Measurements from ENCODE around the gene SYNPR. TPM values are rescaled to one million over a fixed set of nuclear protein-coding genes. Genes with fewer than 3 reads are reported as not detected.

Gene SYNPR
- polyA plus RNA-seq, 3 donors: not detected

GRCh38 chr3:63405882-63406281 lies 127.8 kb downstream of the SYNPR start:
- WGBS (ENCODE audit: insufficient coverage): no CpG with 5 or more reads among the region's 3 CpGs
- H3K9me3 Mint-ChIP-seq: peaks cover 0 to 4% (median 0%) of the 10 kb centered on the region in 7 donors
- no peaks in the 10 kb centered on the region for H3K36me3 Mint-ChIP-seq
- H3K4me1 ChIP-seq (ENCODE audit: control insufficient read depth in 1 of 2, insufficient read depth in 2 of 2, low read length in 2 of 2): no peaks in the 10 kb centered on the region
- no peaks in the 10 kb centered on the region for H3K36me3 ChIP-seq (replicated peaks in 1 of 2; ENCODE audit: control insufficient read depth in 1 of 2, insufficient read depth in 2 of 2, low read length in 2 of 2)
- H2AFZ ChIP-seq (ENCODE audit: insufficient read depth, low read depth, low read length, poor library complexity, severe bottlenecking): no peak overlapping the region
- H3K9ac ChIP-seq (ENCODE audit: insufficient read depth, low read length, poor library complexity, severe bottlenecking): no peak overlapping the region
- H3K27ac Mint-ChIP-seq: no peak overlapping the region
- no peak overlapping the region for H3K27ac ChIP-seq (ENCODE audit: low read depth in 1 of 2, low read length in 2 of 2)
- H3K4me1 Mint-ChIP-seq: no peaks in the 10 kb centered on the region
- no peaks in the 10 kb centered on the region for H3K79me2 ChIP-seq (ENCODE audit: insufficient read depth, low read length)
- intact Hi-C loops (cut with micrococcal nuclease): no loop called here
- H4K20me1 ChIP-seq (ENCODE audit: insufficient read depth, low read length): no peaks in the 10 kb centered on the region
- no peak overlapping the region for H3K4me2 ChIP-seq (replicated peaks; ENCODE audit: extremely low read depth, low read length, poor library complexity, severe bottlenecking)
- no peaks in the 10 kb centered on the region for H3K27me3 ChIP-seq (ENCODE audit: control insufficient read depth in 2 of 2, insufficient read depth in 2 of 2, low read length in 2 of 2)
- TF ChIP-seq CTCF (IDR thresholded peaks at IDR 0.05): no peak
- no peak overlapping the region for H3K4me3 ChIP-seq (replicated peaks in 1 of 3; ENCODE audit: low read depth in 2 of 3, low read length in 3 of 3)
- no peak overlapping the region for H3K4me3 Mint-ChIP-seq
- peaks cover 0 to 5% (median 0%) of the 10 kb centered on the region in 3 donors for H3K27me3 Mint-ChIP-seq (ENCODE audit: low read depth in 3 of 3)
- no peak for DNase-seq
- no peaks in the 10 kb centered on the region for H3K9me3 ChIP-seq (replicated peaks in 1 of 2; ENCODE audit: control insufficient read depth in 1 of 2, insufficient read depth in 1 of 2, low read length in 2 of 2)

- Histone ChIP-seq H3K9ac (ENCODE audit: insufficient read depth, low read length, poor library complexity, severe bottlenecking) (no peak overlapping the region), H3K36me3 (replicated peaks in 1 of 2; ENCODE audit: control insufficient read depth in 1 of 2, insufficient read depth in 2 of 2, low read length in 2 of 2) (no peaks in the 10 kb centered on the region), H3K27ac (ENCODE audit: low read depth in 1 of 2, low read length in 2 of 2) (no peak overlapping the region), H3K4me1 (ENCODE audit: control insufficient read depth in 1 of 2, insufficient read depth in 2 of 2, low read length in 2 of 2) (no peaks in the 10 kb centered on the region), H4K20me1 (ENCODE audit: insufficient read depth, low read length) (no peaks in the 10 kb centered on the region), H2AFZ (ENCODE audit: insufficient read depth, low read depth, low read length, poor library complexity, severe bottlenecking) (no peak overlapping the region), H3K27me3 (ENCODE audit: control insufficient read depth in 2 of 2, insufficient read depth in 2 of 2, low read length in 2 of 2) (no peaks in the 10 kb centered on the region), H3K4me3 (replicated peaks in 1 of 3; ENCODE audit: low read depth in 2 of 3, low read length in 3 of 3) (no peak overlapping the region), H3K4me2 (replicated peaks; ENCODE audit: extremely low read depth, low read length, poor library complexity, severe bottlenecking) (no peak overlapping the region), H3K9me3 (replicated peaks in 1 of 2; ENCODE audit: control insufficient read depth in 1 of 2, insufficient read depth in 1 of 2, low read length in 2 of 2) (no peaks in the 10 kb centered on the region), H3K79me2 (ENCODE audit: insufficient read depth, low read length) (no peaks in the 10 kb centered on the region)
- H3K9me3 Mint-ChIP-seq: peaks cover 0 to 6% (median 0%) of the 10 kb centered on the region in 7 donors
- DNase-seq: no peak
- TF ChIP-seq CTCF (IDR thresholded peaks at IDR 0.05): no peak
- H3K27ac Mint-ChIP-seq: no peak overlapping the region
- H3K27me3 Mint-ChIP-seq (ENCODE audit: low read depth in 3 of 3): no peaks in the 10 kb centered on the region
- H3K4me1 Mint-ChIP-seq: no peaks in the 10 kb centered on the region
- intact Hi-C loops (cut with micrococcal nuclease): no loop called here
- H3K4me3 Mint-ChIP-seq: no peak overlapping the region
- no peaks in the 10 kb centered on the region for H3K36me3 Mint-ChIP-seq
These were observed 135.4 kb downstream of the SYNPR start for GRCh38 chr3:63413523-63413922.
